Measurements from ENCODE around the gene ZBTB8OS.
"Not testable (repeated sequence)": the region's sequence is repeated elsewhere in the genome, so short reads cannot be mapped to it uniquely, and the experiment has no call there.

The ZBTB8OS gene

GRCh38 chr1:32639489-32640075 is 10.8 kb downstream of the ZBTB8OS start:
- no peak for TF ChIP-seq EZH2 (IDR thresholded peaks at IDR 0.05)
- TF ChIP-seq POLR2AphosphoS5 (IDR thresholded peaks at IDR 0.05; ENCODE audit: borderline replicate concordance, low read depth, low read length) = no peak
- no peak for TF ChIP-seq FOXP2 (optimal IDR thresholded peaks at IDR 0.05; ENCODE audit: control extremely low read depth, extremely low read length, insufficient read depth)
- DNase-seq (ENCODE audit: low read depth, low spot score) = no peak
- no peaks in the 10 kb centered on the region for H3K36me3 ChIP-seq (ENCODE audit: insufficient read depth, low read length)
- no peak overlapping the region for H3K4me3 ChIP-seq
- no peaks in the 10 kb centered on the region for H3K9me3 ChIP-seq (ENCODE audit: low read depth, low read length)
- no peak overlapping the region for H3K27ac ChIP-seq
- H3K9ac ChIP-seq (ENCODE audit: insufficient read length) = no peak overlapping the region

DNA sequence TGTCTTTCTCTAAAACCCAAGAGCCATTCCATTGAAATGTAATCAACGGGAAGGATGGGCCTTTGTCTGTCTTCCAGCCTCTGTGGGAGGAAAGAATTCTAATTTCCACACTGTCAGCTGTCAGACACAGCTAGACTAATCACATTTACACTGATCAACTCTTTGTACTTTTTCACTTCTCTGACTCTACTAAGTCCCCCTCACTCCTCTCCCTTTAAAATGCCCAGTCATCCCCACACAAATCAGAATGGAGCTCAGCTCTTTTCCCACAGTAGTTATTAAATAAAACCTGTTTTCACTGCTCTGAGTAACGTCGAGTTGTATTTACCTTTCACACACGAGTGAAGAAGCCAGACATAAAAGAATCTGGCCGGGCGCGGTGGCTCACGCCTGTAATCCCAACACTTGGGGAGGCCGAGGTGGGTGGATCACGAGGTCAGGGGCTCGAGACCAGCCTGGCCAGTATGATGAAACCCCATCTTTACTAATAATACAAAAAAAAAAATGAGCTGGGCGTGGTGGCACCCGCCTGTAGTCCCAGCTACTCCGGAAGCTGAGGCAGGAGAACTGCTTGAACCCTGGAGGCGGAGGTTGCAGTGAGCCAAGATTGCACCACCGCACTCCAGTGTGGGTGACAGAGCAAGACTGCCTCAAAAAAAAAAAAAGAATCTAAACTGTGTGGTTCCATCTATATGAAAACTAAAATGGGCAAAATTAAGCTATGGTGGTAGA is 13.3 kb downstream of the ZBTB8OS start:
- no peaks in the 10 kb centered on the region for H3K9me3 ChIP-seq (ENCODE audit: low read depth, low read length)
- DNase-seq (ENCODE audit: low read depth, low spot score) = no peak
- no peak overlapping the region for H3K4me3 ChIP-seq
- no peaks in the 10 kb centered on the region; the same call in 1 of the 2 replicates for H3K36me3 ChIP-seq (ENCODE audit: insufficient read depth, low read length)
- TF ChIP-seq FOXP2 (optimal IDR thresholded peaks at IDR 0.05; ENCODE audit: control extremely low read depth, extremely low read length, insufficient read depth) = no peak
- TF ChIP-seq EZH2 (IDR thresholded peaks at IDR 0.05) = no peak
- TF ChIP-seq POLR2AphosphoS5 (IDR thresholded peaks at IDR 0.05; ENCODE audit: borderline replicate concordance, low read depth, low read length) = no peak
- H3K9ac ChIP-seq (ENCODE audit: insufficient read length) = no peak overlapping the region
- no peak overlapping the region for H3K27ac ChIP-seq

DNA sequence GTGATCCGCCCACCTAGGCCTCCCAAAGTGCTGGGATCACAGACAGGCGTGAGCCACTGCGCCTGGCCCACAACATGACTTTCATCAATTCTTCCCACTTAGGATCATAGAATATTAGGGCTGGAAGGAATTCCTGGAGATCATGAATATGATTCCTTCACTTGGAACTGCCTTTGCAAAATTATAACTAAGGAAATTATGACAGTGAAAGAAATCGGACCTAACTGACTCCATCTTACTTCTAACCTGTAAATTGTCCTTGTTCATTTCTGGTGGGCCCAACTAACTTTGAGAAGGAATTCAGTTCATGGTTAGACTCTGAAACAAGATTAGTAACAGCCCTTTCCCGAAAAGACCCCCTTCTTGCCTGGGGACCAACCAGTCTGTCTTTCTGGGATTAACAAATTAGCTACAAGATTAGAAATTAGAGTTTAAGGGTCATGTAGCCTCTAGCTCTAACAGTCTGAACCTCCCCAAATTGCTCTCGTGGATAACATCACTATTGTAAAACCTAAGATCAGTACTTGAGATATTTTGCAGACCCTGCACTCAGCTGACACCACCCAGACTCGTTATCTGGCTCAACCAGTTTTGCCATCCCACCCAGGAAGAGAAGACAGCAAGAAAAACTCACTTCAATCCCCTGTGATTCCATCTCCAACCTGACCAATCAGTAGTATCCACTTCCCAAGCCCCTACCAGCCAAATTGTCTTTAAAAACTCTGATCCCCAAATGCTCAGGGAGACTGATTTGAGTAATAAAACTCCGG is 14.7 kb downstream of the ZBTB8OS start:
- Histone ChIP-seq H3K4me3 (no peak overlapping the region), H3K9me3 (ENCODE audit: low read depth, low read length) (no peaks in the 10 kb centered on the region), H3K9ac (ENCODE audit: insufficient read length) (no peak overlapping the region), H3K36me3 (ENCODE audit: insufficient read depth, low read length) (peaks cover 3% of the 10 kb centered on the region; the same call in 1 of the 2 replicates), H3K27ac (no peak overlapping the region)
- DNase-seq (ENCODE audit: low read depth, low spot score) = no peak
- TF ChIP-seq POLR2AphosphoS5 (IDR thresholded peaks at IDR 0.05; ENCODE audit: borderline replicate concordance, low read depth, low read length) (no peak), EZH2 (IDR thresholded peaks at IDR 0.05) (no peak), FOXP2 (optimal IDR thresholded peaks at IDR 0.05; ENCODE audit: control extremely low read depth, extremely low read length, insufficient read depth) (no peak)

DNA sequence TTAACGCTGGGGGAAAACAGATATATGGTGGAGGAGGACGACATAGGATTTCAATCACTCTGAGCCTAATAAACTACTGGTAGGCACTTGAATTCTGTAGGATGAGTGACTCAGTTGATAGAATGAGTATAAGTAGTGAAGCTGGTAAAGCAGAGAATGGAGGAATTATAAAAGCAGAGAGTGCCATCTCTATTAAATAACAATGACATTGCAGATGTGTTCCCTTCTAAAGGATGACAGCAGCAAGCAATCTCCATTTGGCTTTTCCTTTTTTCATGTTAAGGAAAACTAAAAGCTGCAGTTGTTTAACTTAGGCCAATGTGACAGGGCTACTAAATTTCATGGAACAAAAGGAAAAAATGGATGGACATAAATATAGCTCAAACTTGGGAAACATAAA is 17.5 kb downstream of the ZBTB8OS start:
- Histone ChIP-seq H3K36me3 (ENCODE audit: insufficient read depth, low read length) (peaks cover 11% of the 10 kb centered on the region), H3K9ac (ENCODE audit: insufficient read length) (no peak overlapping the region), H3K27ac (peak overlapping the region; percentile 22; the same call in 1 of the 2 replicates), H3K9me3 (ENCODE audit: low read depth, low read length) (no peaks in the 10 kb centered on the region), H3K4me3 (no peak overlapping the region)
- no peak for DNase-seq (ENCODE audit: low read depth, low spot score)
- TF ChIP-seq POLR2AphosphoS5 (IDR thresholded peaks at IDR 0.05; ENCODE audit: borderline replicate concordance, low read depth, low read length) (no peak), EZH2 (IDR thresholded peaks at IDR 0.05) (no peak), FOXP2 (optimal IDR thresholded peaks at IDR 0.05; ENCODE audit: control extremely low read depth, extremely low read length, insufficient read depth) (no peak)

- not testable (repeated sequence) for H3K27ac ChIP-seq; H3K4me3 ChIP-seq; H3K9ac ChIP-seq (ENCODE audit: insufficient read length); H3K9me3 ChIP-seq (ENCODE audit: low read depth, low read length); DNase-seq (ENCODE audit: low read depth, low spot score)
- H3K36me3 ChIP-seq (ENCODE audit: insufficient read depth, low read length) = peaks cover 24% of the 10 kb centered on the region
Measured at GRCh38 chr1:32630173-32630572, 20.2 kb downstream of the ZBTB8OS start.

DNA sequence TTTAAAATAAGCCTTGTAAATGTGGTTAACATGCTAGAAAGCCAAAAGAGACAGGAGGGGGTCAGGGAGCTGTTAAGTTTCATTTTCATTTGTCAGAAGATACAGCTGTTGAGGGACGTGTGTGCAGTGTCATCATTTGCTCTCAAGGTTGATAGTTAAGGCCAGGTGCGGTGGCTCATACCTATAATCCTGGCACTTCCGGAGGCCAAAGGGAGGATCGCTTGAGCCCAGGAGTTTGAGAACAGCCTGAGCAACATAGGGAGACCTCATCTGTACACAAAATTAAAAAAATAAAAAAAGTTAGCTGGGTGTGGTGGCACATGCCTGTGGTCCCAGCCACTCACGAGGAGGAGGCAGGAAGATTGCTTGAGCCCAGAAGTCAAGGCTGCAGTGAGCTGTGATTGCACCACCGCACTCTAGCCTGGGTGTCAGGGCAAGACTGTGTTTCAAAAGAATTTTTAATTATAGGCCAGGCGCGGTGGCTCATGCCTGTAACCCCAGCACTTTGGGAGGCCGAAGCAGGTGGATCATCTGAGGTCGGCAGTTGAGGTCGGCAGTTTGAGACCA is 22.7 kb downstream of the ZBTB8OS start:
- H3K9ac ChIP-seq (ENCODE audit: insufficient read length) = no peak overlapping the region

DNA sequence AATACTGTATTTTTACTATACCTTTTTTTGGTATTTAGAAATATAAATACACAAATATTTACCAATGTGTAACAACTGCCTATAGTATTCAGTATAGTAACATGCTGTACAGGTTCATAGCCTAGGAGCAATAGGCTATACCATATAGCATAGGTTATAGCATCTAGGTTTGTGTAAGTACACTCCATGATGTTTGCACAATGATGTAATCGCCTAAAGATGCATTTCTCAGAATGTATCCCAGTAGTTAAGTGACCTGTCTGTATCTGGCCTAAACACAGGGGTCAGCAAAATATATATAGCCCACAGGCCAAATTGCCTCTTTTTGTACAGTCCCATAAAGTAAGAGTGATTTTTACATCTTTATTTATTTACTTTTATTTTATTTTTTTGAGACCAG is 24.2 kb downstream of the ZBTB8OS start:
- Histone ChIP-seq H3K36me3 (ENCODE audit: insufficient read depth, low read length) (peaks cover 21% of the 10 kb centered on the region), H3K27ac (no peak overlapping the region)

More for the DNA sequence above, 22.7 kb downstream of the ZBTB8OS start:
- Histone ChIP-seq H3K9me3 (ENCODE audit: low read depth, low read length) (no peaks in the 10 kb centered on the region), H3K36me3 (ENCODE audit: insufficient read depth, low read length) (peaks cover 24% of the 10 kb centered on the region), H3K4me3 (no peak overlapping the region), H3K27ac (no peak overlapping the region)
- DNase-seq (ENCODE audit: low read depth, low spot score) = no peak
- no peak for TF ChIP-seq EZH2 (IDR thresholded peaks at IDR 0.05)

DNA sequence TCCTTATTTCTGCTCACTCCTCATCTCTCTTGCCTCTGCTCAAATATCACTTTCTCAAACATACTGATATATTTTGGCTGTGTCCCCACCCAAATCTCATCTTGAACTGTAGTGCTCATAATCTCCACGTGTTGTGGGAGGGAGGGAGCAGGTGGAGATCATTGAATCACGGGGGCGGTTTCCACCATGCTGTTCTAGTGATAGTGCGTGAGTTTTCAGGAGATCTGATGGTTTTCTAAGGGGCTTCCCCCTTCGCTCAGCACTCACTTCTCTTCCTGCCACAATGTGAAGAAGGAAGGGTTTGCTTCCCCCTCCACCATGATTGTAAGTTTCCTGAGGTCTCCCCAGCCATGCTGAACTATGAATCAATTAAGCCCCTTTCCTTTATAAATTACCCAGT is 26.6 kb downstream of the ZBTB8OS start:
- DNase-seq (ENCODE audit: low read depth, low spot score) = no peak
- Histone ChIP-seq H3K9me3 (ENCODE audit: low read depth, low read length) (no peaks in the 10 kb centered on the region), H3K27ac (no peak overlapping the region), H3K36me3 (ENCODE audit: insufficient read depth, low read length) (peaks cover 25% of the 10 kb centered on the region), H3K4me3 (no peak overlapping the region), H3K9ac (ENCODE audit: insufficient read length) (no peak overlapping the region)
- TF ChIP-seq FOXP2 (optimal IDR thresholded peaks at IDR 0.05; ENCODE audit: control extremely low read depth, extremely low read length, insufficient read depth) = no peak

More for the DNA sequence above, 24.2 kb downstream of the ZBTB8OS start:
- TF ChIP-seq EZH2 (IDR thresholded peaks at IDR 0.05) (no peak), FOXP2 (optimal IDR thresholded peaks at IDR 0.05; ENCODE audit: control extremely low read depth, extremely low read length, insufficient read depth) (no peak), POLR2AphosphoS5 (IDR thresholded peaks at IDR 0.05; ENCODE audit: borderline replicate concordance, low read depth, low read length) (no peak)
- H3K9me3 ChIP-seq (ENCODE audit: low read depth, low read length) = no peaks in the 10 kb centered on the region
- H3K4me3 ChIP-seq = no peak overlapping the region
- DNase-seq (ENCODE audit: low read depth, low spot score) = no peak
- no peak overlapping the region for H3K9ac ChIP-seq (ENCODE audit: insufficient read length)

Measured in SK-N-MC (cell line).